ENCODE results near the gene BICRAL. TPM values are rescaled to one million over a fixed set of nuclear protein-coding genes. Genes with fewer than 3 reads are reported as not detected.
A peak's percentile ranks its signal among the peaks of the same experiment; 100 is the strongest.
"Not testable (repeated sequence)": the region's sequence is repeated elsewhere in the genome, so short reads cannot be mapped to it uniquely, and the experiment has no call there.

BICRAL gene
- total RNA-seq, 1 experiment from 2014 or later, result 9.7 TPM

DNA sequence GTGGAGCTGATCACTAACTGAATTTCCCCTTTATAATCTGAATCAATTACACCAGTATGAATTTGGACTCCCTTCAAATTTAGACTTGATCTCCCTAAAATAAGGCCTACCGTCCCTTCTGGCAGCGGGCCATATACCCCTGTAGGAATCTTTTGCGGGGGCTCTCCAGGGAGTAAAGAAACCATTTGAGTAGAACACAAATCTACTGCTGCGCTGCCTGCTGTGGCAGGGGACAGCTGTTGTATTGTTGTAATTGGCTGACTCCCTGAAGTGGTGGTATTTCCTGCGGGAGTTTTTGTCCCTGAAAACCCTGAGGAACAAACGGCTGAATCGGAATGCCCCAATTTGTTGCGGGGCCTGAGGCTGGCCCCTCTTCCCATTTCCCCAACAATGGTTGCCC, 118.0 kb downstream of the BICRAL start (continued):
- TF ChIP-seq, protein P1, sequence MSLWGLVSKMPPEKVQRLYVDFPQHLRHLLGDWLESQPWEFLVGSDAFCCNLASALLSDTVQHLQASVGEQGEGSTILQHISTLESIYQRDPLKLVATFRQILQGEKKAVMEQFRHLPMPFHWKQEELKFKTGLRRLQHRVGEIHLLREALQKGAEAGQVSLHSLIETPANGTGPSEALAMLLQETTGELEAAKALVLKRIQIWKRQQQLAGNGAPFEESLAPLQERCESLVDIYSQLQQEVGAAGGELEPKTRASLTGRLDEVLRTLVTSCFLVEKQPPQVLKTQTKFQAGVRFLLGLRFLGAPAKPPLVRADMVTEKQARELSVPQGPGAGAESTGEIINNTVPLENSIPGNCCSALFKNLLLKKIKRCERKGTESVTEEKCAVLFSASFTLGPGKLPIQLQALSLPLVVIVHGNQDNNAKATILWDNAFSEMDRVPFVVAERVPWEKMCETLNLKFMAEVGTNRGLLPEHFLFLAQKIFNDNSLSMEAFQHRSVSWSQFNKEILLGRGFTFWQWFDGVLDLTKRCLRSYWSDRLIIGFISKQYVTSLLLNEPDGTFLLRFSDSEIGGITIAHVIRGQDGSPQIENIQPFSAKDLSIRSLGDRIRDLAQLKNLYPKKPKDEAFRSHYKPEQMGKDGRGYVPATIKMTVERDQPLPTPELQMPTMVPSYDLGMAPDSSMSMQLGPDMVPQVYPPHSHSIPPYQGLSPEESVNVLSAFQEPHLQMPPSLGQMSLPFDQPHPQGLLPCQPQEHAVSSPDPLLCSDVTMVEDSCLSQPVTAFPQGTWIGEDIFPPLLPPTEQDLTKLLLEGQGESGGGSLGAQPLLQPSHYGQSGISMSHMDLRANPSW (CRISPR knock-in tag; conservative IDR thresholded peaks at IDR 0.05; ENCODE audit: low read depth), result no peak

DNA sequence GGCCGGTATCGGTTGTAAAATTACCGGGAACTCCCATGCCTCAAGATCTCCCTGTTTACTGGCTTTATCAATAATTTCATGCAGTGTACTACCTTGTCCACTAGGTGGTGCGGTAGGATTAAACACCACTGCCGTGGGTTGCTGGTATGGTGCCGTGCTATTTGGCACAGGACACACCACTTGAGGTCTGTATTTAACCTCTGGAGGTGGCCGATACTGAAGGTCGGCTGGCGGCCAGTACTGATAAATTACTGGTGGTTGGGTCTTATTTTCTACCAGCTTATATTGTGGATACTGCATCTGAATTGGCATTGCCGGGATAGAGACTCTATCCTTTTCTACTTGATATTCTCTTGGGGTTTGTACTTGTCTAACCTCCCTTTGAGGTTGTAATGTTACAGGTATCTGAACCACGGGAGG, 119.7 kb downstream of the BICRAL start:
- TF ChIP-seq, protein P2, sequence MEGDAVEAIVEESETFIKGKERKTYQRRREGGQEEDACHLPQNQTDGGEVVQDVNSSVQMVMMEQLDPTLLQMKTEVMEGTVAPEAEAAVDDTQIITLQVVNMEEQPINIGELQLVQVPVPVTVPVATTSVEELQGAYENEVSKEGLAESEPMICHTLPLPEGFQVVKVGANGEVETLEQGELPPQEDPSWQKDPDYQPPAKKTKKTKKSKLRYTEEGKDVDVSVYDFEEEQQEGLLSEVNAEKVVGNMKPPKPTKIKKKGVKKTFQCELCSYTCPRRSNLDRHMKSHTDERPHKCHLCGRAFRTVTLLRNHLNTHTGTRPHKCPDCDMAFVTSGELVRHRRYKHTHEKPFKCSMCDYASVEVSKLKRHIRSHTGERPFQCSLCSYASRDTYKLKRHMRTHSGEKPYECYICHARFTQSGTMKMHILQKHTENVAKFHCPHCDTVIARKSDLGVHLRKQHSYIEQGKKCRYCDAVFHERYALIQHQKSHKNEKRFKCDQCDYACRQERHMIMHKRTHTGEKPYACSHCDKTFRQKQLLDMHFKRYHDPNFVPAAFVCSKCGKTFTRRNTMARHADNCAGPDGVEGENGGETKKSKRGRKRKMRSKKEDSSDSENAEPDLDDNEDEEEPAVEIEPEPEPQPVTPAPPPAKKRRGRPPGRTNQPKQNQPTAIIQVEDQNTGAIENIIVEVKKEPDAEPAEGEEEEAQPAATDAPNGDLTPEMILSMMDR (IDR thresholded peaks at IDR 0.05), result peak; percentile 89
- TF ChIP-seq, protein P3, sequence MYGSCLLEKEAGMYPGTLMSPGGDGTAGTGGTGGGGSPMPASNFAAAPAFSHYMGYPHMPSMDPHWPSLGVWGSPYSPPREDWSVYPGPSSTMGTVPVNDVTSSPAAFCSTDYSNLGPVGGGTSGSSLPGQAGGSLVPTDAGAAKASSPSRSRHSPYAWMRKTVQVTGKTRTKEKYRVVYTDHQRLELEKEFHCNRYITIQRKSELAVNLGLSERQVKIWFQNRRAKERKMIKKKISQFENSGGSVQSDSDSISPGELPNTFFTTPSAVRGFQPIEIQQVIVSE (CRISPR knock-in tag; IDR thresholded peaks at IDR 0.05; ENCODE audit: borderline replicate concordance), result no peak
- no peak for TF ChIP-seq ZNF317 (CRISPR knock-in tag; IDR thresholded peaks at IDR 0.05; ENCODE audit: borderline replicate concordance, low read depth)
- TF ChIP-seq, protein P4, sequence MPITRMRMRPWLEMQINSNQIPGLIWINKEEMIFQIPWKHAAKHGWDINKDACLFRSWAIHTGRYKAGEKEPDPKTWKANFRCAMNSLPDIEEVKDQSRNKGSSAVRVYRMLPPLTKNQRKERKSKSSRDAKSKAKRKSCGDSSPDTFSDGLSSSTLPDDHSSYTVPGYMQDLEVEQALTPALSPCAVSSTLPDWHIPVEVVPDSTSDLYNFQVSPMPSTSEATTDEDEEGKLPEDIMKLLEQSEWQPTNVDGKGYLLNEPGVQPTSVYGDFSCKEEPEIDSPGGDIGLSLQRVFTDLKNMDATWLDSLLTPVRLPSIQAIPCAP (CRISPR knock-in tag; IDR thresholded peaks at IDR 0.05), result no peak
- TF ChIP-seq, protein P5, sequence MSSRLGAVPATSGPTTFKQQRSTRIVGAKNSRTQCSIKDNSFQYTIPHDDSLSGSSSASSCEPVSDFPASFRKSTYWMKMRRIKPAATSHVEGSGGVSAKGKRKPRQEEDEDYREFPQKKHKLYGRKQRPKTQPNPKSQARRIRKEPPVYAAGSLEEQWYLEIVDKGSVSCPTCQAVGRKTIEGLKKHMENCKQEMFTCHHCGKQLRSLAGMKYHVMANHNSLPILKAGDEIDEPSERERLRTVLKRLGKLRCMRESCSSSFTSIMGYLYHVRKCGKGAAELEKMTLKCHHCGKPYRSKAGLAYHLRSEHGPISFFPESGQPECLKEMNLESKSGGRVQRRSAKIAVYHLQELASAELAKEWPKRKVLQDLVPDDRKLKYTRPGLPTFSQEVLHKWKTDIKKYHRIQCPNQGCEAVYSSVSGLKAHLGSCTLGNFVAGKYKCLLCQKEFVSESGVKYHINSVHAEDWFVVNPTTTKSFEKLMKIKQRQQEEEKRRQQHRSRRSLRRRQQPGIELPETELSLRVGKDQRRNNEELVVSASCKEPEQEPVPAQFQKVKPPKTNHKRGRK (CRISPR knock-in tag; IDR thresholded peaks at IDR 0.05; ENCODE audit: borderline replicate concordance), result no peak
- no peak for TF ChIP-seq JAZF1 (CRISPR knock-in tag; IDR thresholded peaks at IDR 0.05)
- TF ChIP-seq FOXK1 (CRISPR knock-in tag; IDR thresholded peaks at IDR 0.05), result peak; percentile 54; the same call in 1 of the 2 replicates
- TF ChIP-seq, protein P6, sequence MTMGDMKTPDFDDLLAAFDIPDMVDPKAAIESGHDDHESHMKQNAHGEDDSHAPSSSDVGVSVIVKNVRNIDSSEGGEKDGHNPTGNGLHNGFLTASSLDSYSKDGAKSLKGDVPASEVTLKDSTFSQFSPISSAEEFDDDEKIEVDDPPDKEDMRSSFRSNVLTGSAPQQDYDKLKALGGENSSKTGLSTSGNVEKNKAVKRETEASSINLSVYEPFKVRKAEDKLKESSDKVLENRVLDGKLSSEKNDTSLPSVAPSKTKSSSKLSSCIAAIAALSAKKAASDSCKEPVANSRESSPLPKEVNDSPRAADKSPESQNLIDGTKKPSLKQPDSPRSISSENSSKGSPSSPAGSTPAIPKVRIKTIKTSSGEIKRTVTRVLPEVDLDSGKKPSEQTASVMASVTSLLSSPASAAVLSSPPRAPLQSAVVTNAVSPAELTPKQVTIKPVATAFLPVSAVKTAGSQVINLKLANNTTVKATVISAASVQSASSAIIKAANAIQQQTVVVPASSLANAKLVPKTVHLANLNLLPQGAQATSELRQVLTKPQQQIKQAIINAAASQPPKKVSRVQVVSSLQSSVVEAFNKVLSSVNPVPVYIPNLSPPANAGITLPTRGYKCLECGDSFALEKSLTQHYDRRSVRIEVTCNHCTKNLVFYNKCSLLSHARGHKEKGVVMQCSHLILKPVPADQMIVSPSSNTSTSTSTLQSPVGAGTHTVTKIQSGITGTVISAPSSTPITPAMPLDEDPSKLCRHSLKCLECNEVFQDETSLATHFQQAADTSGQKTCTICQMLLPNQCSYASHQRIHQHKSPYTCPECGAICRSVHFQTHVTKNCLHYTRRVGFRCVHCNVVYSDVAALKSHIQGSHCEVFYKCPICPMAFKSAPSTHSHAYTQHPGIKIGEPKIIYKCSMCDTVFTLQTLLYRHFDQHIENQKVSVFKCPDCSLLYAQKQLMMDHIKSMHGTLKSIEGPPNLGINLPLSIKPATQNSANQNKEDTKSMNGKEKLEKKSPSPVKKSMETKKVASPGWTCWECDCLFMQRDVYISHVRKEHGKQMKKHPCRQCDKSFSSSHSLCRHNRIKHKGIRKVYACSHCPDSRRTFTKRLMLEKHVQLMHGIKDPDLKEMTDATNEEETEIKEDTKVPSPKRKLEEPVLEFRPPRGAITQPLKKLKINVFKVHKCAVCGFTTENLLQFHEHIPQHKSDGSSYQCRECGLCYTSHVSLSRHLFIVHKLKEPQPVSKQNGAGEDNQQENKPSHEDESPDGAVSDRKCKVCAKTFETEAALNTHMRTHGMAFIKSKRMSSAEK (CRISPR knock-in tag; IDR thresholded peaks at IDR 0.05; ENCODE audit: borderline replicate concordance), result no peak
- peak; percentile 50; the same call in 1 of the 2 replicates for TF ChIP-seq TEAD1 (CRISPR knock-in tag; IDR thresholded peaks at IDR 0.05)
- Mint-ChIP-seq H3K27ac (peak overlapping the region; percentile 84), H3K27me3 (ENCODE audit: low read depth) (no peaks in the 10 kb centered on the region; the same call in 1 of the 2 replicates), H3K36me3 (no peaks in the 10 kb centered on the region), H3K4me3 (no peak overlapping the region), H3K4me1 (peaks cover 32% of the 10 kb centered on the region), H3K9me3 (no peaks in the 10 kb centered on the region)
- ATAC-seq (peak; percentile 98), DNase-seq (ENCODE audit: low spot score) (peak; percentile 68)
- POLR2A ChIA-PET, result no interaction called here
- CTCF ChIA-PET, result interaction anchor here (0.6 to 3.6 kb wide), 9 partner anchors 10 to 242 kb away, joined by 3 to 19 read pairs (median 4); partner anchors contain the start of genes GNMT, KLC4, MRPL2 and PEX6

DNA sequence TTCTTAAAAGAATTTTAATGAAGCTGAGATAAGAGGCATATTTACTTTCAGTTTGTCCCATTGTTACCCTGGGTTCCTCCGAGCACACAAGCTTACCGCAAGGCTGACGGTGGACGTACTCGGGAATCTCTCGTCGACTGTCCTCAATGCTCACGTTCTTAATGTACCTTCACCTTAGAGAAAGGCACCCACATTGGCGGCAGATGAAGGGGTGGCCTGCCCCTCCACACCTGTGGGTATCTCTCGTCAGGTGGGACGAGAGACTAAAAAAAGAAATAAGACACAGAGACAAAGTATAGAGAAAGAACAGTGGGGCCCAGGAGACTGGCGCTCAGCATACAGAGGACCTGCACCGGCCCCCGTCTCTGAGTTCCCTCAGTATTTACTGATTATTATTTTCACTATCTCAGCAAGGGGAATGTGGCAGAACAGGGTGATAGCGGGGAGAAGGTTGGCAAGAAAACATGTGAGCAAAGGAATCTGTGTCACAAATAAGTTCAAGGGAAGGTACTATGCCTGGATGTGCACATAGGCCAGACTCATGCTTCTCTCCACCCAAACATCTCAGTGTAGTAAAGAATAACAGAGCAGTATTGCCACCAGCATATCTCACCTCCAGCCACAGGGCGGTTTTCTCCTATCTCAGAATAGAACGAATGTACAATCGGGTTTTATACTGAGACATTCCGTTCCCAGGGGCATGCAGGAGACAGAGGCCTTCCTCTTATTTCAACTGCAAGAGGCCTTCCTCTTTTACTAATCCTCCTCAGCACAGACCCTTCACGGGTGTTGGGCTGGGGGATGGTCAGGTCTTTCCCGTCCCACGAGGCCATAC, 120.8 kb downstream of the BICRAL start:
- H3K27me3 Mint-ChIP-seq (ENCODE audit: low read depth); H3K36me3 Mint-ChIP-seq; H3K4me3 Mint-ChIP-seq; POLR2A ChIA-PET; H3K27ac Mint-ChIP-seq; DNase-seq (ENCODE audit: low spot score); ATAC-seq; H3K9me3 Mint-ChIP-seq: not testable (repeated sequence)
- CTCF ChIA-PET, result interaction anchor here (1.2 to 3.6 kb wide), 4 partner anchors 9 to 241 kb away, joined by 3 to 19 read pairs (median 6); partner anchors contain the start of genes GNMT, KLC4 and MRPL2
- H3K4me1 Mint-ChIP-seq, result peaks cover 32% of the 10 kb centered on the region

All from WTC11 (cell line).